DMS153 (cell line): ENCODE results near the gene LSM4.
"Not testable (repeated sequence)": the region's sequence is repeated elsewhere in the genome, so short reads cannot be mapped to it uniquely, and the experiment has no call there.

Source experiments
- DNase-seq: peaks from one replicate; lab custom pipeline; 2025; lab: John Stamatoyannopoulos, UW

The LSM4 gene

DNA sequence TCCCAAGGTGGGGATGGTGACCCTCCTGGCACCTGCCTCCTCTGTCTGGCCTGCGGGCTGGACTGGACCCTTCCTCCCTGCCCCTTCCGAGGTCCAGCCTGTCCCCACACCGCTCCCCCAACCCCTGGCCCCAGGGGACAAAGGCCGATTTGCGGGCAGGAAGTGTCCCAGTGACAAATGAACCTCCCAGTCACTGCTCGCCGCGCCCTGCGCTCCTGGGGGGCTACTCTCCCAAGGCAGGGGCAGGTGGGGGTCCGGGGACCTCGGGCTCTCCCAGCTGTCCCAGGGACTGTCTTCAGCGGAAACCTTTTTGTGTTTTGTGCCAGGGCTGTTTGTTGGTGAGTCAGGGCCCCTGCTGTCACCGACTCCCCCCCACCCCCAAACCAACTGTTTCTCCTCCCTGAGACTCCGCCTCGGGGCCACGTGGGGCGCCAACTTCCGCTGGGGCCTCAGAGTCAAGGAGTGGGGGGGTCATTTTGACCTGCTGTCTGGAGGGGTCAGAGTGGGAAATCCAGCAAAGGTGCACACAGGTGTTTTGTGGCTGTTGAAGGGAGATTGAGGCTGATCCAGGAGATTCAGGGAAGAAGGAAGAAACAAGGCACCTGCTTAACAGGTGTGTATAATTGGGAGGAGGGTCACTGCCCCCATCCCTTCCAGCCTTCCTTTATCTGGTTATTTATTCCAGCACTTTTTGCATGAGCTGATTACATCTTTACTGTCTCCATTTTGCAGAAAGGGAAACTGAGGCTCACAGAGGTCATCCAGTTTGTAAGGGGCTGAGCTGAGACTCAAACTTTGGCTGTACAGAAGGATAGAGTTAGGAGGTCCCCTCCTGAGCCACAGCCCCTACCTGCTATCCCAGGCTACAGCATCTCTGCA, 18.4 kb upstream of the LSM4 start:
- no peak for DNase-seq

DNA sequence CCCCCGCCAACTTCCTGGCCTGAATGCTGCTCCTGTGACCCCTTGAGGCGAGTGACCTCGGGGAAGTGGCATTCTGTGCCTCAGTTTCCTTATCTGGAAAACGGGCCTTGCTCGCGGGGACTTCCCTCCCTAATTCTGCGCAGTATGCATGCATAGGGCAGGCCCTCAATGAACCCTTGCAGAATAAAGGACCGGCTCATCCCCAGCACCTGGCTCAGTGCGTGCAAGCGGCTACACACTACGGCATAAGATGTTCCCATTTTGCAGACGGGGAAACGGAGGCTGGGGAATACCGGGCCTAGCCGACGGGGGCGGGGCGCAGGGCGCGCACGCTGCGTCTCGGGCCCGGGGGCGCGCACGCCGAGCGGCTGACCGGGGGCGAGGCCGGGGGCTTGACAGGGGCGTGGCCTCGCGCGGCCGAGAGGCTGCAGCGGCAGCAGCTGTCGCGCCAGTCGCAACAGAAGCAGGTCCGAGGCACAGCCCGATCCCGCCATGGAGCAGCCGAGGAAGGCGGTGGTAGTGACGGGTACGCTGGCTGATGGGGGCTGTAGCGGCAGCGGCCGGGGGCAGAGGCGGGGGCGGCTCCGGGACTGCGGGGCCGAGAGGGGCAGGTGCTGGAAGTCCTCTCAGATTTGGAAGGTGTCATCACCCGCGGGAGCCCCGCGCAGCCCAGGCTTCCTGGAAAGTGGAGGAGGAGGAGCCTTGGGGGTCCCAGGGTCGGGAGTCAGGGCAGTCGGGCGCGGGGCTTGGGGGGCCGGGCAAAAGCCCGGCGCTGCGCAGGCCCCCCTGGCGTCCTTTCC, 17.5 kb upstream of the LSM4 start, which contains the start of gene PGPEP1:
TSS of gene PGPEP1 (plus strand) at position 409 of the 800 bp plus-strand sequence. CDS start at position 493, 84 bp downstream.
- DNase-seq = no peak

DNA sequence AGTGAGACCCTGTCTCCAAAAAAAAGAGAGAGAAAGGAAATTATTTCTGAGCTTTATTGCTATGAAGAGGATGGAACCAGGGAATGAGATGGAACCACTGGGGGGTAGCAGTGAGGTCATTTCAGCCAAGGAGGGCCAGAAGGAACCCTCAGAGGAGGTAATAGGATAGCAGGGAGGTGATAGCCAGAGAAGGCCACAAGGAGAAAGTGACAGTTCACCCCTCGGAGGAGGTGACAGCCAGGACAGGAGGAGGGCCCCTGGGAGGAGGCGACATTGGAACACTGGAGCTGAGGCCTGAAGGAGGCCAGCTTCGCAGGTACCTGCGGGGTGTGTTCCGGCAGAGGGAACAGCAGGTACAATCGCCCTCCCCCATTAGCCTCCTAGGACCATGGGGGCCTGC, 16.8 kb upstream of the LSM4 start:
- no peak for DNase-seq

DNA sequence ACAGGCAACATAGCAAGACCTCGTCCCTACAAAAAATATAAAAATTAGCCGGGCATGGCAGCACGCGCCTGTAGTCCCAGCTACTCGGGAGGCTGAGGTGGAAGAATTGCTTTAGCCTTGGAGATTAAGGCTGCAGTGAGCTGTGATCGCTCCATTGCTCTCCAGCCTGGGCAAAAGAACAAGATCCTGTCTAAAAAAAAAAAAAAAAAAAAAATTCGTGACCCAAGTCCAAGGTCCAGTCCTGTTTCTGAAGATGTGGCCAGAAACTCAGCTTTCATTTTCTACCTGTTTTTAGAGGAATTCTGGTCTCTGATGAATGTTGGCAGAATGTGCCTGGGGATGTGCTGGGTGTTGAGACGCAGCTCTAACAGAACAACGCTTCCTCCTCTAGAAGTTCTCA, 15.7 kb upstream of the LSM4 start:
- no peak for DNase-seq

DNA sequence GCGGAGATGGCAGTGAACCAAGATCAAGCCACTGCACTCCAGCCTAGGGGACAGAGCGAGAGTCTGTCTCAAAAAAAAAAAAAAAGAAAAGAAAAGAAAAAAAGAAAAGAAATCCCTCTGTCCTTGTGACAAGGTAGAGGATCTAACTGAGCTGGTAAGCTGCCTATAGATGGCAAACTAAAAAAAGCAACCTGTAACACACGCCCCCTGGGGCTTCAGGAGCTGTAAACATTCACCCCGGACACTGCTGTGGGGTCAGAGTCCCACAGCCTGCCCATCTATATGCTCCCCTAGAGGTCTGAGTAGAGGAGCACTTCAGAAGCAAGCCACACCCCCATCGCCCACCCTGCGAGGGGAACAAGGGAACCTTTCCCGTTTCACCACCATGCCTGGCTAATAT, 13.2 kb upstream of the LSM4 start:
- no peak for DNase-seq

DNA sequence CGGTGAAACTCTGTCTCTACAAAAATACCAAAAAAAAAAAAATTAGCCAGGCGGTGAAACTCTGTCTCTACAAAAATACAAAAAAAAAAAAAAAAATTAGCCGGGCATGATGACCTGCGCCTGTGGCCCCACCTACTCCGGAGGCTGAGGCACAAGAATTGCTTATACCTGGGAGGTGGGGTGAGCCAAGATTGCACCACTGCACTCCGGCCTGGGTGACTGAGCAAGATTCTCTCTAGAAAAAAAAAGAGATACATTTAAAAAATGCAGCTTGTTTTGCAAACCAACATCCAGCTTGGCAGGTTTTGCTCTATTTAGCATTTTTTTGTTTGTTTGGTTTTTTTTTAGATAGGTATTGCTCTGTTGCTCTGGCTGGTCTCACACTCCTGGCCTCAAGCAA, 10.8 kb upstream of the LSM4 start:
- no peak for DNase-seq

DNA sequence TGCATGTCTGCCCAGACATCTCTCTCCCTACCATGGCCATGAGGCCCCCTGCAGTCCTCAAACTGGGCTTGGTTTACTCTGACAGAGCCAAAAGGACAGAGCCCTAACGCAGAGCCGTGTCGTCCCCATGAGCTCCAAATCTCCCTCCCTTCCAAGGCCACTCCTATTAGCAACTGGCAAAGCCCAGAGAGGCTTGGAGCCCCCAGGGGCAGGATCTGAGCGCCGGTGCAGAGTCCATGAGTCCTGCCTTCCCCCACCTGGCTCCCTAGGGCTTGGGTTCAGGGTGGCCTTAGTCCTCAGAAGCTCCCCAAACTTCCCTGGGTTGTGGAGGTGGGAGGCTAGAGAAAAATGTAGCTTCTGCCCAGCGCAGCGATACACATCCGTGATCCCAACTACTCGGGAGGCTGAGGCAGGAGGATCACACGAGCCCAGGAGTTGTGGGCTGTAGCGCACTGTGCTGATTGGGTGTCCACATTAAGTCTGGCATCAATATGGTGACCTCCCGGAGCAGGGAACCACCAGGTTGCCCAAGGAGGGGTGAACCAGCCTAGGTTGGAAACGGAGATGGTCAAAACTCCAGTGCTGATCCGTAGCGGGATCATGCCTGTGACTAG, 10.1 kb upstream of the LSM4 start:
- no peak for DNase-seq

DNA sequence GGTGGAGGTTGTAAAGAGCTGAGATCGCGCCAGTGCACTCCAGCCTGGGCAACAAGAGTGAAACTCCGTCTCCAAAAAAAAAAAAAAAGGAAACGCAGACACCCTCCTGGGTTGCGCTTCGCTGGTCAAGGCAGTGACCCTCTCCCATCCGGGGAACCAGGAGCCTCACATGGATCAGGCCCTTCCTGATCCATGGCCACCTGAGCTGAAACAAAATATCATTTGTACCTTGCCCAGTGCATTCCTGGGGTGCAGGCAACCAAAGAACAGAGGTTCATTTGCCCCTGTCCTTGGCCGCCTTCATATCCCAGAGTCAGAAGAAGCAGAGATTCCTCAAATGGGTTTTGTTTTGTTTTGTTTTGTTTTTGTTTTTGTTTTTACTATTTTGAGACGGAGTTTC, 8.0 kb upstream of the LSM4 start:
- DNase-seq = no peak

DNA sequence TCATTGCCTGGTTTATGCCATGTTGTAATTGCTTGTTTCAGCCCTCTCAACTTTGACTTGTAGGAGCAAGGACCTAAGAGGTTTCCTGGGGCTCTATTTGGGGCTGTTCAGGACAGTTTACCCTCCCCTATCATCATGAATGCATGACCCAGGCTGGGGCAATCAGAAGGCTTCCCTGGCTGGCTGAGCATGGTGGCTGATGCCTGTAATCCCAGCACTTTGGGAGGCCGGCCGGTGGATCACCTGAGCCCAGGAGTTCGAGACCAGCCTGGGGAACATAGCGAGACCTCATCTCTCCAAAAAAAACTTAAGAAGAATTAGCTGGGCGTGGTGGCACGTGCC, 6.1 kb upstream of the LSM4 start:
- no peak for DNase-seq

DNA sequence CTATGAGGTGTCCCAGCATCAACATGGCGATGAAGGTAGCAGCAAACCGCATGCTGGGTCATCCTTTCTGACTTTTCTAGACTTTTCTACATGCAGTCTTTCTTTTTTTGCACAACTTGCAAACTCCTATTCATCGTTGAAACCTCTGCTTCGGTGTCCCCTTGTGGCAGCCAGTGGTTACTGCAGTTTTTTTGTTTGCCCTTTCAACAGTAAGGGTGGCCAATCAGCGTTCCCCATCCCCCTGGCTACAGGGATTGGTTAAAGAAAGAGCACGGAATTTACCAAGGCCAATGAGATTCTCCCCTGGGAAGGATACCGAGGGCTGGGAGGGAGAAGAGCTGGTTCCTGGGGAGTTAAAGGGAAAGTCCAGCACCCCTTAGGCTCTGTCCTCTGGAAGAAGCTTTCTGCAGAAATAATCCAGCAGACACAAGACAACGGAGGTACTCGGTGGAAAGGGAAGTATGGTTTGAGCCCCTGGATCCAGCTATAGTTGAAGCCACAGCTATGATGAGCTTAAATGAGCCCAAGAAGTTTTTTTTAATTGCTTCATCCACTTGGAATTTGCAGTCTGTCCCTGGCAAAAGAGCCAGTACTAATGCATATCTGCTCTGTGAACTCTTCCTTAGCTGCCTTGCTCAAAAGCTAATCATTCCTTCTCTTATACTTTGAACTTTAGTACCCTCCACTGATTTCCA, 5.6 kb upstream of the LSM4 start:
- DNase-seq = peak; percentile 92

DNA sequence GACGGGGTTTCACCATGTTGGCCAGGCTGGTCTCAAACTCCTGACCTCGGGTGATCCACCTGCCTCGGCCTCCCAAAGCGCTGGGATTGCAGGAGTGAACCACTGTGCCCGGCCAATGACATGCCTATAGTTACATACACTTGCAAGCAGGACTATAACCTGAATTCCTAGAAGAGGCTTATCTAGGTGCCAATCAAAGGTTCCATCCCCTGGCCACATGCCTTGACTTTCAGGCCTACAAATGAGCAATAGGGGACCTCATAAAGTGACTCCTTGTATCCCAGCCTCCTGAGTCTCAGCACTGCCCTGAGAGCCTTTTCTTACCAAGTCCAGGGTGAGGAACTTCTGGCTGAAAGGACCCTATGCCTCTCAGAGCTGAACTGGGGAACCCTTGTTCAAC, 3.9 kb upstream of the LSM4 start:
- no peak for DNase-seq

DNA sequence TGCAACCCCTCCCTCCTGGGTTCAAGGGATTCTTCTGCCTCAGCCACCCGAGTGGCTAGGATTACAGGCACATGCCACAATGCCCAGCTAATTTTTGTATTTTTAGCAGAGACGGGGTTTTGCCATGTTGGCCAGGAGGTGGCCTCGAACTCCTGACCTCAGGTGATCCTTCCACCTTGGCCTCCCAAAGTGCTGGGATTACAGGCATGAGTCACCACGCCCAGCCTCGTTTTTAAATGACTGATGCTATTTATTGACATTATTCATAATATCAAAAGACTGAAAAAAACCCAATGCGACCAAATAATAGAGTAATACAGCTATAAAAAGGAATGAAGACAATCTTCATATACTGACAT, 1.5 kb upstream of the LSM4 start:
- not testable (repeated sequence) for DNase-seq

DNA sequence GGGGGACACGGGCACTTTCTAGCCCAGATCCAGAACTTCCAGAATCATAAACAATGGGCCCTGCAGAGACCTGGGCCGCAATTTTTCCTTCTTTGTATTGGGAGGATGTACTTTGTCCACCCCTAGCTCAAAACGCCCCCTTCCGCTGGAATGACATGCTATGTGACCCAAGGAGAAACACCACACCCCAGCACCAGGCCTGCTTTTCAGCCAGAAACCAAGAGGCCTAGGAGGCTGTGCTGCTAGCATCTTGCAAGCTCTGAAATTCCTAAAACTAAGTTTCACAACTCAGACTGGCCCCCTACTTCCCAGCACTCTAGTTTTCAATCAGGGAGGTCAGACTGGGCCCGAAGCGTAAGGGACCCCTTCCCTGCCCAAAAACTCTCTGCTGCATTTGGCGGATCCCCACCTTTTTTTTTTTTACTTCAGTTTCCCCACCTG, 538 bp downstream of the LSM4 start:
- DNase-seq = no peak

DNA sequence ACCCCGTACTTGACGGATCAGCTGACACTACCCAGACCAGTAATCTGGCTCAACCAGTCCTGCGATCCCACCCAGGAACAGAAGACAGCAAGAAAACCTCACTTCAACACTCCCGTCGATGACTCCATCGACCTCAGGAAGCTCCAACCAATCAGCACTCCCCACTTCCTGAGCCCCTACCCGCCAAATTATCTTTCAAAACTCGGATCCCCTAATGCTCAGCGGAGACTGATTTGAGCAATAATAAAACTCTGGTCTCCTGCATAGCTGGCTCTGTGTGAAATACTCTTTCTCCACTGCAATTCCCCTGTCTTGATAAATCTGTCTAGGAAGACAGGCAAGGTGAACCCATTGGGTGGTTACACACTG, 1.2 kb downstream of the LSM4 start:
- DNase-seq = no peak

DNA sequence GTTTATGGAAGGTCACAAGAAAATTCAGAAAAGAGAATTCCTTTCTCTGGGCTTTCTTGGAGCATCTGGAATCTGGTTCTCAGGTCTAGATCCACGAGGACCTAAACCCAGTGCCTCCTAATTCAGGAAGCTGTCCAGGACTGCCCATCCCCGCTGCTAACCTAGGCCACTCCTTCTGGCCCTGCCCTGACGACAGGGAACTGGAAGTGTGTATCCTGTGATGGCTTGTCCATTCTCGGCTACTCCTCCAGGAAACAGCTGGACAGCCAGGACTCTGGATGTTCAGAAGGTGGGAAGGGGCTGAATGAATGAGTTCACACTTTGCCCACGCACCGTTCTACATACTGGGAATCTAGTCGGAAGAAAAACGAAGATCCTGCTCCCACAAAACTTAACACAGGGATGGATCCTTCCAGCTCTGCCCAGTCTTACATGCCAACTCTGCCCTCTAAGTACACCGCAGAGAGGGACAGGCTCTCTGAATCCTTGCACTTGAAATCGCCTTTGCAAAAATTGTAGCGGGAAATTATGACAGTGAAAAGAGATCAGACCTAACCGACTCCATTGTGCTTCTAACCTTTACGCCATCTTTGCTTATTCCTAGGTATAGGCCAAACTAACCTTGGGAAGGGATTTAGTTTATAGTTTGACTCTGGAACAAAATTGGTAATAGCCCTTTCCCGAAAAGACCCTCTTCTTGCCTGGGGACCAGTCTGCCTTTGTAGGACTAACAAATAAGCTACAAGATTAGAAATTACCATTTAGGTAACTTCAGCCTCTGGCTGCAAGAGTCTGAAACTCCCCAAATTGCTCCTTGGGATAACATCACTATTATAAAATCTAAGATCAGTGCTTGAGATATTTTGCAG, 1.8 kb downstream of the LSM4 start:
- DNase-seq = no peak

DNA sequence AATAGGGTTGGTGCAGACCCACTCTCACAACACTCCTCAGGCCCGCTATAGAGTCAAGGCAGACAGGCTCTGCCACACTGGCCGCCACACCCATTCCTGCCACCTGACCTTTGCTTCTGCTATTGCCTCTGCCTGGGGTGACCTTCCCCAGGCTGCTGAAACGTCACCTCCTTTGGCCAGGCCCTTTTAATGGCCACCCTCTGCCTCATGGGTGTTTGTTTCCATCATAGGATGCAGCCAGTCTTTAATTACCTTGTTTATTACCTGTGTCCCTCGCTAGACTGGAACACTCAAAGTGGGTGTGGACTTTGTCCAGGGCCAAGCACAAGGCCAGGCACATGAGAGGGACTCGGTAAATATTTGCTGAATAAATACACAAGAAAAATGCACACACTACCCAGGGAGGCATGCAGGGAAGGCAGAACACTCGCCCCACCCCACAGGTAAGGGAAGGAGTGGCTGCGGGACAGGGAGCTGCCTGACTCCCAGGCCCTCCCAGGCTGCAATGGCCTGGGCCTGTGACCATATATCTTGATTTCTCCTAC, 3.2 kb downstream of the LSM4 start:
- DNase-seq = no peak

DNA sequence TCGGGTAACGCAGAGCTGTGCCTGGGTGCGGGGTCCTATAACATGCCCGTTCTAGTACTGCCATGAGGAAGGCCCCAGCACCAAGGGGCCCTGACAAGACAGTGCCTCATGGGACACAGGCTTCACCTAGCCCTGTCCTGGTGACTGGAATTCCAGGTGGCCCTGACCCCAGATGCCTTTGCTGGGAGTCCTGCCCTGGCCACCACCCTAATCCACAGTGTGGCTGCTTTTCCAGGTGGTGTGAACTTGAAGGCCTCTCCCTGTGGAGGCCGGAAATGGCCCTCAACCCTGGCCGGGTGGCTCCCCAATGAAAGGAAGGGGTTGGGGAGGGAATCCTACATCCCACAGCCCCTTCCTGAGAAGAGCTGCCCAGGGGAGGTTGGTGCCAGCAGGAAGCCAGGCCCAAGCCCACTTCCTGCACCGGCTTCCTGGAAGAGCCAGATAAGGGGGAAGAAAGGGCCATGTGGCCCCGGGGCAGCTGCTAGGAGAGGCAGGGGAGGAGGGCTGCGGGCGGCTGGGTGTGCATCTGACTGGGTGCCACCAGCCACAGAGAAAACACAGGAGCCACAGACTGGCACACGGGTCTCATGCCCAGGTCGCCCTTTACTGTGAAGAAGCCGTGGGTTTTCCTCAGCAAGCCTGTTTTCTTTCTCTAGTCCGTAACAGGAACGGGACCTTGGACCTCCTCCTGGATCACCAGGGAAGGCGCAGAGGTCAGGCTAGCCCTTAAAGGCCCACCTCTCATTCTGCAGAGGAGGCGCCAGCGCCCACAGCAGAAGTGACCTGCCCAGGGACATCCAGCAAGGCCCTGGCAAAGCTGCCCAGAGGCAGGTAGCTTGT, 4.7 kb downstream of the LSM4 start:
- no peak for DNase-seq

DNA sequence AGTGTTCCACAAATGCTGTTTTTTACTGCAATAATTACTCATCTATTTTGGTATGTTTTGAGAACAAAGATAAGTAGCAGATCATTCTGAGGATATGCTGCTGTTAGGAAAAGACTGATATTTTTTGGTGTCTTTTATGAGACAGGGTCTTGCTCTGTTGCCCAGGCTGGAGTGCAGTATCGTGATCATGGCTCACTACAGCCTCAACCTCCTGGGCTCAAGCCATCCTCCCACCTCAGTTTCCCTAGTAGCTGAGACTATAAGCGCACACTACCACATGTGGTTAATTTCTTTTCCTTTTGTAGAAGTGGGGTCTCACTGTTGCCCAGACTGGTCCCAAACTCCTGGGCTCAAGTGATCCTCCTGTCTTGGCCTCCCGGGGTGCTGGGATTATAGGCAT, 9.5 kb downstream of the LSM4 start:
- DNase-seq = no peak

DNA sequence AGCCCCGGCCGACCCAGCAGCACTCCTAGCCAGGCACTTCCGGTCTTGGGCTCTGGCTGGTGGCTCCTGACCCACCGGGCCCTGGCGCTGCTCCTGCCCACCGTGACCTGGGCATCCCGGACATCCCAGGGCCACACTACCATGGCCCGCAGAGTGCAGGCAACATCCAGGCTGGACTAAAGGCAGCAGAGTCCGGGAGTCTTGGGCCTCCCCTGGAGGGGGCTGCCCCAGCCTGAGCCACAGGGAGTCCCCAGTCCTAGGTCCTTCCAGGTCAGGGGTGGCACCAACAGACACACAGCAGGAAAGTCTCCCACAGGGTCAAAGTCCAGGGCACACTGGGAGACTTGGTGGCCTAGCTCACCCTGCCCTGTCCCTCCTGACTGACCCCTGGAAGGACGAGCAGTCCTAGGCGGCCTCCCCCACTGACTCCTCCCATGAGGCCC, 10.8 kb downstream of the LSM4 start:
- DNase-seq = no peak

DNA sequence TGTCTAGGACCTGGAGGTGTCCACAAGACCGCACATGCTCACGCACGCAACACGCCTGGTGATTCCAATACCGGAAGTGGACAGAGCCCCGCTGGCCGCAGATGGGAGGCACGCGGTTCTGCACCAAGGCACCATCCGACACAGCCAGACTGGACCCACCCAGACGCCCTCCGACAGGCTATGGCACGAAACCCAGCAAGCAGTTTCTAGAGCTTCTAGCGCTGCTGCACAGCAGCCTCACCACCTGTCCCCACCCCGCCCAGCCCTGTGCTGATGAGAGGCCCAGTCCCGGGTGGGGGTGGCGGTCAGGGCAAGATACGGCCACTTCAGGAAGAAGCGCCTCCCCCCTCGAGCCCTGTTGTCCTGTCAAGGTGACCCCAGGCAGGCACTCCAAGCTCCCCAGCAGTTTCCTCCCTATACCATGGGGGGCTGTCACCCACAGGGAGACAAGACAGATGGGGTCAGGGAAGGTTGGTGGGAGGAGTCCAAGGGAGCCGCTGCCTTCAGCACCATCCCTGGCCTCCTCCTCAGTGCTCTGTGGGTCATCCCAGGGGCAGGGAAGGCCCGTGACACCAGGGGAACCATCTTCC, 11.3 kb downstream of the LSM4 start:
- DNase-seq = no peak
